MCF 10A (cell line): ENCODE results near the gene DDN. TPM values are rescaled to one million over a fixed set of nuclear protein-coding genes. Genes with fewer than 3 reads are reported as not detected.

Source experiments
- BruUV-seq: library from RNA; stranded (reverse); fragments of 400-500 nt; replicated peaks from 2 replicates; lab custom pipeline; 2021; lab: Mats Ljungman, UMichigan
- CTCF ChIA-PET: fragments of 300-600 bp; sonication (Branson Sonifier 250); formaldehyde crosslinking; extraction: SDS; loops from one replicate; lab custom pipeline; 2021; ENCODE audit warnings: antibody characterized with exemption, inconsistent platforms; lab: Yijun Ruan, JAX
- POLR2A ChIA-PET: fragments of 300-600, 350-650 bp; sonication (Branson Sonifier 250); formaldehyde crosslinking; extraction: SDS; loops from one replicate; lab custom pipeline; 2020; ENCODE audit warnings: antibody characterized with exemption, inconsistent platforms; lab: Yijun Ruan, JAX
- DNase-seq: peaks from one replicate; pipeline ENCODE4 v3.0.0-alpha.2; 2018; ENCODE audit not compliant: unreplicated experiment
- H3K27ac Mint-ChIP-seq: one replicate; pipeline ENCODE4 v1.8.0; 2022; ENCODE audit warnings: mild to moderate bottlenecking, low read depth, mixed read lengths; ENCODE audit not compliant: unreplicated experiment
- H3K27me3 Mint-ChIP-seq: one replicate; pipeline ENCODE4 v1.8.0; 2022; ENCODE audit warnings: mixed read lengths; ENCODE audit not compliant: insufficient read depth, unreplicated experiment
- H3K36me3 Mint-ChIP-seq: one replicate; pipeline ENCODE4 v1.8.0; 2022; ENCODE audit warnings: mild to moderate bottlenecking, moderate library complexity, mixed read lengths; ENCODE audit not compliant: insufficient read depth, unreplicated experiment
- H3K4me1 Mint-ChIP-seq: one replicate; pipeline ENCODE4 v1.8.0; 2022; ENCODE audit warnings: mixed read lengths; ENCODE audit not compliant: insufficient read depth, unreplicated experiment
- H3K4me3 Mint-ChIP-seq: one replicate; pipeline ENCODE4 v1.8.0; 2022; ENCODE audit warnings: mild to moderate bottlenecking, moderate library complexity, mixed read lengths; ENCODE audit not compliant: unreplicated experiment
- H3K9me3 Mint-ChIP-seq: one replicate; pipeline ENCODE4 v1.8.0; 2022; ENCODE audit warnings: mixed read lengths; ENCODE audit not compliant: unreplicated experiment
- CTCF ChIP-seq: fragments of 200-600 bp; IDR thresholded peaks from one replicate; pipeline ENCODE4 v1.8.0; 2022; ENCODE audit warnings: antibody characterized with exemption, mild to moderate bottlenecking; ENCODE audit not compliant: unreplicated experiment
- intact Hi-C: fragments of 100-400 bp; cut with micrococcal nuclease; formaldehyde crosslinking; loops from 2 replicates; pipeline ENCODE4 v1.14.1; 2022
- total RNA-seq: library from RNA; stranded (reverse); gene quantifications from 2 replicates; pipeline ENCODE4 v1.2.3, GENCODE V29; 2022

DDN gene
- total RNA-seq, 1 experiment from 2014 or later: 0.28 TPM

GRCh38 chr12:49026101-49026500, 26.9 kb upstream of the DDN start:
- Mint-ChIP-seq H3K4me3 (no peak overlapping the region), H3K27me3 (no peaks in the 10 kb centered on the region), H3K36me3 (peaks cover 85% of the 10 kb centered on the region), H3K27ac (no peak overlapping the region), H3K9me3 (no peaks in the 10 kb centered on the region), H3K4me1 (no peaks in the 10 kb centered on the region)
- TF ChIP-seq CTCF: no peak
- POLR2A ChIA-PET: no interaction called here
- CTCF ChIA-PET: interaction anchor here (1.0 kb wide), 1 partner anchor 38 kb away, joined by 4 read pairs; no protein-coding TSS in a partner anchor
- intact Hi-C loops: no loop called here
- BruUV-seq: no TSS peak
- no peak for DNase-seq

GRCh38 chr12:49025463-49025862, 26.3 kb upstream of the DDN start:
- CTCF ChIA-PET: interaction anchor here (1.0 kb wide), 1 partner anchor 37 kb away, joined by 4 read pairs; no protein-coding TSS in a partner anchor
- no peak overlapping the region for H3K4me3 Mint-ChIP-seq
- no TSS peak for BruUV-seq
- no peak for TF ChIP-seq CTCF
- intact Hi-C loops: no loop called here
- no peaks in the 10 kb centered on the region for H3K9me3 Mint-ChIP-seq
- H3K36me3 Mint-ChIP-seq: peaks cover 87% of the 10 kb centered on the region
- DNase-seq: no peak
- H3K27ac Mint-ChIP-seq: no peak overlapping the region
- H3K4me1 Mint-ChIP-seq: no peaks in the 10 kb centered on the region
- no peaks in the 10 kb centered on the region for H3K27me3 Mint-ChIP-seq
- POLR2A ChIA-PET: no interaction called here

- no peak overlapping the region for H3K27ac Mint-ChIP-seq
- BruUV-seq: no TSS peak
- H3K4me1 Mint-ChIP-seq: peaks cover 3% of the 10 kb centered on the region
- ChIA-PET CTCF (no interaction called here), POLR2A (interaction anchor here (1.8 kb wide), 1 partner anchor 11 kb away, joined by 4 read pairs; no protein-coding TSS in a partner anchor)
- H3K36me3 Mint-ChIP-seq: peaks cover 79% of the 10 kb centered on the region
- intact Hi-C loops: no loop called here
- H3K9me3 Mint-ChIP-seq: no peaks in the 10 kb centered on the region
- no peak for TF ChIP-seq CTCF
- DNase-seq: no peak
- H3K4me3 Mint-ChIP-seq: no peak overlapping the region
- no peaks in the 10 kb centered on the region for H3K27me3 Mint-ChIP-seq
Observed at GRCh38 chr12:49024543-49024942, 25.4 kb upstream of the DDN start.

GRCh38 chr12:49023812-49024211, 24.6 kb upstream of the DDN start:
- no TSS peak for BruUV-seq
- H3K9me3 Mint-ChIP-seq: no peaks in the 10 kb centered on the region
- POLR2A ChIA-PET: interaction anchor here (1.8 kb wide), 1 partner anchor 10 kb away, joined by 4 read pairs; no protein-coding TSS in a partner anchor
- no peak overlapping the region for H3K27ac Mint-ChIP-seq
- intact Hi-C loops: no loop called here
- peaks cover 3% of the 10 kb centered on the region for H3K4me1 Mint-ChIP-seq
- no peak for TF ChIP-seq CTCF
- H3K36me3 Mint-ChIP-seq: peaks cover 72% of the 10 kb centered on the region
- H3K27me3 Mint-ChIP-seq: no peaks in the 10 kb centered on the region
- DNase-seq: no peak
- H3K4me3 Mint-ChIP-seq: no peak overlapping the region
- CTCF ChIA-PET: interaction anchor here (1.4 kb wide), 1 partner anchor 35 kb away, joined by 4 read pairs; no protein-coding TSS in a partner anchor
